CD4-positive, alpha-beta T cell treated with Interleukin-15 for 1 hour (primary cell): ENCODE measurements around the gene HS3ST6.

ENCODE experiments used
- DNase-seq: peaks from one replicate; pipeline ENCODE4 v3.0.0-alpha.2; 2020

Gene HS3ST6

DNA sequence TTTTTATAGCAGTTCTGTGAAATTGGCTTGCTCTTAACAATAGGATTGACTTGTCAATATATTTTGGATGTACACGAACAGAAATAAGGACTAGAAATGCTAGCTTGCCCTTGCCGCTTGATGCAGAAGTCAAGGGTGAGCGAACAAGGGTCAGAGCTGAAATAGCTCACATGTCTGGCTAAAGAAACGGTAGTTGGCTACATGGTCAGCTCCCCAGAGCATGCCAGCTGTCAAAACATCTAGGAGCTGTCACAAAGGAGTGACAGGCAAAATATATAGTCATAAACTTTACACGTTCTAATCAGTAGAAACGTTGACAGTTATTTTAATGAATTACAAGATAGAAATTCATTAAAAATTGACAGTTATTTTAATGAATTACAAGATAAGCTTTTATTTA is 43.4 kb downstream of the HS3ST6 start:
- DNase-seq: no peak

DNA sequence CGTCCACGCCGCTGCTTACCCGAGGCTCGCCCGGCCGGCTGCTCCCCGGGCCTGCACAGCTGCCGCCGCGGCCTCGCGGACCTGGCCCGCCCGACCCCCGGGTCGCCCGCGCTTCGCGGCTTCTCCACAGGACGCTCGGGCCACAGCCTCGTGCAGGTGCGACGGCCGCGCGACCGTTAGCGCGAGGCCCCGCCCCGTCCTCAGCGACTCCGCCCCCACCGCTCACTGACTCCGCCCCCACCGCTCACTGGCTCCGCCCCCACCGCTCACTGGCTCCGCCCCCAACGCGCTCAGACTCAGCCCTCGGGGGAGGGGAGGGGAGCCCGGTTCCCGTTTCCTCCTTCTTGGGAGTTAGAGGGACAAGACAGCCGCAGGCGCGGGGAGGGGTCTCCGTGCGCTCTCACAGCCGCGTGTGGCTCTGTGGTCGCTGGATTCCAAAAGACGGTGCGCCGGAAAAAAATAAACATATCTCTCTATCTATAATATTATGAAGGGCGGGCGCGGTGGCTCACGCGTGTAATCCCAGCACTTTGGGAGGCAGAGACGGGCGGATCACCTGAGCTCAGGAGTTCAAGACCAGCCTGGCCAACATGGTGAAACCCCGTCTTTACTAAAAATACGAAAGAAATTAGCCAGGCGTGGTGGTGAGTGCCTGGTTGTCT is 46.1 kb downstream of the HS3ST6 start, which contains the start of gene MEIOB:
TSS of gene MEIOB (minus strand) at position 191 of the 662 bp plus-strand sequence. CDS start 3,989 bp downstream, outside the sequence.
- peak; percentile 20 for DNase-seq

DNA sequence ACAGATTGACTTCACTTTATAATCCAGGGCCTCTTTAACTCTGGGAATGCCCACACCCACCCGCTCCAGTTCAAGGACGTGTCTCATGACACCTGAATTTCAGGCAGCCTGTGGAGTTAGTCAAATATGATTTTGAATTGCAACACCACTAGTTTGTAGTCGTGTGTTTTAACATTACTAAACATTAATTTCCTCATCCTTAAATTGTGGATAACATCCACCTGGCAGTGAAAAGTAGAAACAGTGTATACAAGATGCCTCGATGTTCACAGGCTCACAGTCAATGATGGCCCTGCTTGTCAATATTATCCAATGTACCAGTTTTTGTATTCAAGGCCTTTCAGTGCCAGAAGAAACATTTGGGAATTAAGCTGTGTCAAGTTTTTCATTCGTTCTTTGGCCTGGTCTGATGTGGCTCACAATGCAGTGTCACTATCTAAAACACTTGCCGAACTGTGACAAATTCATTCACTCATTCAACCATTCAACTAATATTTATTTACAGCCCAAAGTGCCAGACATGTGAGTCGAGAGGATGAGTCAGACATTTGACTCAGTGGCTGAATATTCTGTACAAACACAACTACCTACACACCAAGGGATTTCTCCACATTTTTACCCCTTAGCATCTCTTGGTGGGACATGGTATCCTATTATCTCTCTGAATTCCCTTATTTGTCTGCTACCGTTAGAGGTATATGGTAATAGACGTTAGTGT is 47.7 kb downstream of the HS3ST6 start:
- no peak for DNase-seq

DNA sequence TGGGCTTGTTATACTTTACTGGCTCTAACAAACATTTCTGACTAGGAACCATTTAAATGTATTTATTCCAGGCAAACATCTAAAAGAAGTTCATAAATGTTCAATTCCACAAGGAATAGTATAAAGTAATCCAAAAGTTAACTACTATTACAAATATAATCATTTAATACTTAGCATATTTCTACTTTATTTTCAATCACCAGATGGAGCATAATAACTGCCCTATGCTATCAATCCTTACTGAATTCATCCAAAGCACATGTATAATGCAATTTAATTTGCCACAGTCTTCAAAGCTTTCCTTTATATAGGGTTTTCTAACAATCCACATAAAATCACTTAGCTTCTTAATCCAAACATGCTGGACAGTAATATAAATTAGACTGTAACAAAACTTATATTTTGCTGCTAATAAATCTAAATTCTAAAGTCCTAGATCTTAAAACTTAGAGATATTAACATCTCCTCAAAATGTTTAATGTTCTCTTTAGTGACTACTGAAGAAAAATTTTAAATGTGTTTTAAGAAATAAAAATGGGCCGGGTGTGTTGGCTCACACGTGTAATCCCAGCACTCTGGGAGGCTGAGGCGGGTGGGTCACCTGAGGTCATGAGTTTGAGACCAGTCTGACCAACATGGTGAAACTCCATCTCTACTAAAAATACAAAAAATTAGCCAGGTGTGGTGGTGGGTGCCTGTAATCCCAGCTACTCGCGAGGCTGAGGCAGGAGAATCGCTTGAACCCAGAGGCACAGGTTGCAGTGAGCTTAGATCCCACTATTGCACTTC is 52.1 kb downstream of the HS3ST6 start:
- DNase-seq: no peak

DNA sequence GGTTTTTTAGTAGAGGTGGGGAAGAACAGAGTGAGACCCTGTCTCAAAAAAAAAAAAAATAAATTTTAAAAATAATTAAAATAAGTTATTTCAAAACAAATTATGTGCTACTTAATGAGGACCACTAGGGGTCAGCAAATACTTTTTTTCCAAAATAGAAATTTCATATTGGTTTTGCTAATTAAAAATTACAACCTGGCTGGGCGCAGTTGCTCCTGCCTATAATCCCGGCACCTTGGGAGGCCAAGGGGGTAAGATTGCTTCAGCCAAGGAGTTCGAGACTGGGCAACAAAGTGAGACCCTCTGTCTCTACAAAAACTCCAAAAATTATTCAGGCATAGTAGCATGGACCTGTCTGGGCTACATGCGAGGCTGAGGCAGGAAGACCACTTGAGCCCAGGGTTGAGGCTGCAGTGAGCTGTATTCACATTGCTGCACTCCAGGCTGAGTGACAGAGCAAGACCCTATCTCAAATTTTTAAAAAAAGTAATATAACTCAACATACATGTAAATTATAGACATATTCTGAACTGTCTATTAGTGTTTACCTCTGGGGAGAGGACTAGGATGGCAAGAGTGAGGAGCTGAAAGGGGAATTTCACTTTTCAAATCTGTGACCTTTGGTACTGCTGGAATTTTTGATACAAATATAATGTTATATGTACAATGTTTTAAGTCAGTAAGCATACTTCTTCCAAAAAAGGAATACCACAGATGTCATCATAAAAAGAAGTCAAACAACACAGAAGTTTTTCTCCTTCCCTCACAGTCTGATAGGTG is 54.3 kb downstream of the HS3ST6 start:
- no peak for DNase-seq

DNA sequence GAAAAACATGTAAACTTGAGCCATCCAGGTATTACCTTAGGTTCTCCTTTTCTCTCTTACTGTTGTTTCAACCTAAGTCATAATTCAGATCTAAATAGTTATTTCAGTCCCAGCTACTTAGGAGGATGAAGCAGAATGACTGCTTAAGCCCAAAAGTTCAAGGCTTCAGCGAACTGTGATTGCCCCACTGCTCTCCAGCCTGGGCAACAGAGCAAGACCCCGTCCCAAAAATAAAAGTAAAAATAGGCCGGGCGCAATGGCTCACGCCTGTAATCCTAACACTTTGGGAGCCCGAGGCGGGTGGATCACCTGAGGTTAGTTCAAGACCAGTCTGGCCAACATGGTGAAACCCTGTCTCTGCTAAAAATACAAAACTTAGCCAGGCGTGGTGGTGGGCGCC is 55.8 kb downstream of the HS3ST6 start:
- no peak for DNase-seq

DNA sequence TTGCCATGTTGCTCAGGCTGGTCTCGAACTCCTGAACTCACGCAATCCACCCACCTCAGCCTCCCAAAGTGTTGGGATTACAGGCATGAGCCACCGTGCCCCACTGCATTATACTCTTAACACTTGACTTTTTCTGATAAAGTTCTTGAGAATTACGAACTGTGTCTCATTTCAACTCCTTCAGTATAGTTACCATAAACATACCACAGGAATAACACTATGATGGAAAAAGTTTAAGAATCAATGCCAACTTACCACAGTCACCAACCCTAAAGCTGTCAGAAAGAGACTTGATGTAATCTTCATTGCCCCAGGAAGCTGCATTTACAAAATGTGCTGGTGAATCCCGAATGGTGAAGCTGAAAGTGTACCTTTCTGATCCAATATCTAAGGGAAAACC is 56.5 kb downstream of the HS3ST6 start:
- DNase-seq: no peak
